Measurements from ENCODE around the gene ACBD4.

- no peak for TF ChIP-seq CTCF (IDR thresholded peaks at IDR 0.05 in 4 of 5, conservative IDR thresholded peaks at IDR 0.05 in 1 of 5)
- TF ChIP-seq POLR2A (IDR thresholded peaks at IDR 0.05): no peak
Measured at GRCh38 chr17:45120558-45120957, 14.9 kb upstream of the ACBD4 start.

Data from gastrocnemius medialis (tissue), 4 donors.